Endothelial cell of umbilical vein (primary cell): ENCODE data around the gene FUCA2. TPM values are rescaled to one million over a fixed set of nuclear protein-coding genes. Genes with fewer than 3 reads are reported as not detected.

ENCODE experiments used
- BruUV-seq: library from RNA; stranded (reverse); fragments of 400-500 nt; replicated peaks from 2 replicates; lab custom pipeline; 2021; lab: Mats Ljungman, UMichigan
- CTCF ChIA-PET: fragments of 300-600, 350-600 bp; sonication (Branson Sonifier 250); formaldehyde crosslinking; loops from one replicate; lab custom pipeline; 2021; ENCODE audit warnings: antibody characterized with exemption, inconsistent platforms; lab: Charles Lee
- POLR2A ChIA-PET: fragments of 300-600, 350-600 bp; sonication (Branson Sonifier 250); formaldehyde crosslinking; loops from one replicate; lab custom pipeline; 2021; ENCODE audit warnings: antibody characterized with exemption, inconsistent platforms; lab: Charles Lee
- DNase-seq: peaks from one replicate; pipeline ENCODE4 v3.0.0-alpha.2; 2011; ENCODE audit warnings: low read depth, low spot score
- FAIRE-seq: peaks from 2 replicates; lab custom pipeline; 2011; peaks lifted over from hg19 to GRCh38; lab: Jason Lieb, UNC
- H2AFZ ChIP-seq: 2 replicates; pipeline ENCODE4 v1.6.0; 2012; ENCODE audit warnings: low read depth, low read length, control low read depth, inconsistent platforms
- H3K27ac ChIP-seq: 2 replicates; pipeline ENCODE4 v1.5.1; 2011; ENCODE audit warnings: low read depth, mild to moderate bottlenecking, control low read depth, low read length, moderate library complexity; ENCODE audit not compliant: insufficient read depth
- H3K27me3 ChIP-seq, 2 experiments: 2 replicates each; pipeline versions ENCODE4 v1.6.0 to v1.6.1; 2011; ENCODE audit warnings: low read length in 2 of 2, mixed read lengths in 1 of 2; ENCODE audit not compliant: control insufficient read depth in 2 of 2, insufficient read depth in 2 of 2
- H3K36me3 ChIP-seq, 2 experiments: 2 replicates in 1 of 2; 3 replicates in 1 of 2; pipeline ENCODE4 v1.5.1; 2011; ENCODE audit warnings: low read length in 2 of 2, mild to moderate bottlenecking in 1 of 2, moderate library complexity in 1 of 2; ENCODE audit not compliant: control insufficient read depth in 2 of 2, insufficient read depth in 2 of 2; ENCODE audit errors: extremely low read depth in 1 of 2
- H3K4me1 ChIP-seq: 3 replicates; pipeline ENCODE4 v1.5.1; 2011; ENCODE audit warnings: mild to moderate bottlenecking, low read length; ENCODE audit not compliant: control insufficient read depth, insufficient read depth; ENCODE audit errors: extremely low read depth
- H3K4me2 ChIP-seq: 2 replicates; pipeline ENCODE4 v1.6.1; 2011; ENCODE audit warnings: low read length, control low read depth, mixed read lengths; ENCODE audit not compliant: insufficient read depth
- H3K4me3 ChIP-seq, 3 experiments: fragments of 200-600 bp in 1 of 3; sonication (generic), shearing (Covaris generic) in 1 of 3; replicated peaks in 1 of 3; 2 replicates each; pipeline ENCODE4 v1.5.1; 2011 to 2016; ENCODE audit warnings: control low read depth in 3 of 3, low read length in 3 of 3, mild to moderate bottlenecking in 2 of 3, inconsistent platforms in 1 of 3, low read depth in 1 of 3, moderate library complexity in 1 of 3; ENCODE audit not compliant: insufficient read depth in 1 of 3
- H3K79me2 ChIP-seq: 2 replicates; pipeline ENCODE4 v1.6.0; 2012; ENCODE audit warnings: low read length, inconsistent platforms; ENCODE audit not compliant: control insufficient read depth, insufficient read depth
- H3K9ac ChIP-seq: replicated peaks from 2 replicates; pipeline ENCODE3; 2011; ENCODE audit warnings: low read length, control low read depth; ENCODE audit not compliant: insufficient read depth; ENCODE audit errors: extremely low read depth
- H3K9me1 ChIP-seq: replicated peaks from 3 replicates; pipeline ENCODE4 v1.6.0; 2011; ENCODE audit warnings: mild to moderate bottlenecking, low read length; ENCODE audit not compliant: control insufficient read depth, insufficient read depth; ENCODE audit errors: extremely low read depth
- H3K9me3 ChIP-seq: replicated peaks from 2 replicates; pipeline ENCODE4 v1.5.1; 2012; ENCODE audit warnings: low read length, inconsistent platforms; ENCODE audit not compliant: control insufficient read depth, insufficient read depth
- H4K20me1 ChIP-seq: replicated peaks from 2 replicates; pipeline ENCODE3; 2011; ENCODE audit warnings: mild to moderate bottlenecking, low read length; ENCODE audit not compliant: control insufficient read depth, insufficient read depth; ENCODE audit errors: extremely low read depth
- EZH2 ChIP-seq: IDR thresholded peaks from 2 replicates; pipeline ENCODE4 v1.6.1; 2012; ENCODE audit warnings: borderline replicate concordance, low read depth, mild to moderate bottlenecking, moderate library complexity, low read length, inconsistent platforms; ENCODE audit not compliant: severe bottlenecking
- FOS ChIP-seq: IDR thresholded peaks from 2 replicates; pipeline ENCODE4 v1.6.1; 2011; ENCODE audit warnings: mild to moderate bottlenecking, low read length, moderate library complexity, borderline replicate concordance; ENCODE audit not compliant: insufficient read depth
- GATA2 ChIP-seq: IDR thresholded peaks from 2 replicates; pipeline ENCODE4 v1.7.0; 2011; ENCODE audit warnings: low read depth, mild to moderate bottlenecking, moderate library complexity, mixed read lengths, low read length; ENCODE audit not compliant: insufficient read length, insufficient read depth
- JUN ChIP-seq: IDR thresholded peaks from 2 replicates; pipeline ENCODE4 v1.6.1; 2011; ENCODE audit warnings: borderline replicate concordance, low read depth; ENCODE audit not compliant: insufficient read length, insufficient read depth
- MYC ChIP-seq: IDR thresholded peaks from one replicate; pipeline ENCODE4 v1.6.1; 2011; ENCODE audit warnings: mild to moderate bottlenecking, low read depth, low read length
- POLR2A ChIP-seq: IDR thresholded peaks from 2 replicates; pipeline ENCODE4 v1.6.1; 2012; ENCODE audit warnings: low read depth, mild to moderate bottlenecking, control low read depth, low read length
- POLR2AphosphoS5 ChIP-seq: IDR thresholded peaks from 2 replicates; pipeline ENCODE4 v1.6.1; 2012; ENCODE audit warnings: low read depth, mild to moderate bottlenecking, control low read depth, low read length, moderate library complexity; ENCODE audit not compliant: insufficient read depth
- dilution Hi-C: fragments of 300-500 bp; cut with MboI; formaldehyde crosslinking; loops from one replicate; pipeline ENCODE4 v1.15.0; 2019; ENCODE audit warnings: low sequenced_read_pairs; ENCODE audit not compliant: extremely low pct_ligation_motif_present
- intact Hi-C: fragments of 100-400 bp; cut with micrococcal nuclease; formaldehyde crosslinking; loops from one replicate; pipeline ENCODE4 v1.10.0; 2022
- polyA plus RNA-seq, 4 experiments: library from polyadenylated mRNA; depleted of rRNA in 3 of 4; stranded (reverse) in 3 of 4; unstranded in 1 of 4; fragments of >200 nt; gene quantifications; 2 replicates each; pipeline versions ENCODE4 v1.2.1 to v1.2.3, GENCODE V29; 2011 to 2012; ENCODE audit warnings: missing spikeins in 1 of 4
- total RNA-seq: library from RNA; stranded (reverse); gene quantifications from 2 replicates; pipeline ENCODE4 v1.2.3, GENCODE V29; 2021
- TF ChIP-seq, protein P1 (sequence below): IDR thresholded peaks from 2 replicates; pipeline ENCODE4 v1.6.1; 2011; ENCODE audit not compliant: insufficient read depth, insufficient read length
- TF ChIP-seq, protein P2 (sequence below), 2 donors: IDR thresholded peaks; 1 replicate in 1 of 2; 2 replicates in 1 of 2; pipeline ENCODE4 v1.5.1; 2011; ENCODE audit warnings: low read length in 2 of 2, mild to moderate bottlenecking in 2 of 2, moderate library complexity in 2 of 2, control low read depth in 1 of 2, inconsistent platforms in 1 of 2, low read depth in 1 of 2; ENCODE audit not compliant: insufficient read depth in 1 of 2; ENCODE audit errors: extremely low read depth in 1 of 2

Gene FUCA2
- total and polyA plus RNA-seq, 2 donors (not counting 3 experiments of a cell fraction or from before 2014, with no cell fraction given): 29.7 to 80.9 TPM

DNA sequence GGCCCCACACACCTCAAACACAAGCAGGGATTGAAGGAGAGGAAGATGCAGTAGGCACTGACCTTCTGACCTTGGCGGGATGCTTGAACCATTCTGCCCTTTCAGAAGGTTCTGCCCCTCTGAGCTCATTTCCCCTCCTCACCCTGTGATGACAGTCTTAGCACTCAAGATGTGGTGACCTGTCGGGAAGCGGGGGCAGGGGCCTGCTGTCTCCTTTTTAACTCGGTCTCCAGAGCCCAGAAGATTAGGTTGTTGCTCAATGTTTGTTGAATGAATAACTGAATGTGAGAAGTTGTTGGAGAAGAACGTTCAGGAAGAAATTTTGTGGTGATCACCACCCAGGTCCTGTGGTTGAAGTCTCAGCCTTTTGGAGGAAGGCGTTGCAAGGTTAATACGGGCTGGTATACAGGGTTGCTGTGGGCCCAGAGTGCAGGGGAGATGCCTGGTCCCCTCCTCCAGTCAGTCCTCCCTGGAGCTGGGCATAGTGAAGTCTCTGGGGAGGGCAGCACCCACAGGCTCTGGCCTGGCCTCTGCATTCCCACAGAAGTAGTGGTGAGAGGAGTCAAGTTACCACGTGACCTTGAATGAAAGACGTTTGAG lies 49.7 kb upstream of the FUCA2 start:
- Histone ChIP-seq H3K4me2 (no peak overlapping the region), H3K27me3 (no peaks in the 10 kb centered on the region), H2AFZ (no peak overlapping the region), H4K20me1 (no peaks in the 10 kb centered on the region), H3K36me3 (no peaks in the 10 kb centered on the region), H3K79me2 (no peaks in the 10 kb centered on the region), H3K4me1 (no peaks in the 10 kb centered on the region), H3K4me3 (no peak overlapping the region), H3K27ac (no peak overlapping the region), H3K9me1 (no peaks in the 10 kb centered on the region), H3K9me3 (no peaks in the 10 kb centered on the region), H3K9ac (no peak overlapping the region)
- ChIA-PET CTCF (interaction anchor here (0.7 to 1.0 kb wide), 2 partner anchors 10 to 14 kb away, joined by 3 to 4 read pairs; no protein-coding TSS in a partner anchor), POLR2A (no interaction called here)
- dilution Hi-C loops: no loop called here
- intact Hi-C loops: no loop called here
- DNase-seq (no peak), FAIRE-seq (no peak)
- no TSS peak for BruUV-seq
- TF ChIP-seq, protein P1, sequence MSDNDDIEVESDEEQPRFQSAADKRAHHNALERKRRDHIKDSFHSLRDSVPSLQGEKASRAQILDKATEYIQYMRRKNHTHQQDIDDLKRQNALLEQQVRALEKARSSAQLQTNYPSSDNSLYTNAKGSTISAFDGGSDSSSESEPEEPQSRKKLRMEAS: no peak
- no peak for TF ChIP-seq EZH2
- TF ChIP-seq MYC: no peak
- no peak for TF ChIP-seq JUN
- TF ChIP-seq POLR2AphosphoS5: no peak
- no peak for TF ChIP-seq POLR2A
- no peak for TF ChIP-seq FOS
- TF ChIP-seq GATA2: no peak
- TF ChIP-seq, protein P2, sequence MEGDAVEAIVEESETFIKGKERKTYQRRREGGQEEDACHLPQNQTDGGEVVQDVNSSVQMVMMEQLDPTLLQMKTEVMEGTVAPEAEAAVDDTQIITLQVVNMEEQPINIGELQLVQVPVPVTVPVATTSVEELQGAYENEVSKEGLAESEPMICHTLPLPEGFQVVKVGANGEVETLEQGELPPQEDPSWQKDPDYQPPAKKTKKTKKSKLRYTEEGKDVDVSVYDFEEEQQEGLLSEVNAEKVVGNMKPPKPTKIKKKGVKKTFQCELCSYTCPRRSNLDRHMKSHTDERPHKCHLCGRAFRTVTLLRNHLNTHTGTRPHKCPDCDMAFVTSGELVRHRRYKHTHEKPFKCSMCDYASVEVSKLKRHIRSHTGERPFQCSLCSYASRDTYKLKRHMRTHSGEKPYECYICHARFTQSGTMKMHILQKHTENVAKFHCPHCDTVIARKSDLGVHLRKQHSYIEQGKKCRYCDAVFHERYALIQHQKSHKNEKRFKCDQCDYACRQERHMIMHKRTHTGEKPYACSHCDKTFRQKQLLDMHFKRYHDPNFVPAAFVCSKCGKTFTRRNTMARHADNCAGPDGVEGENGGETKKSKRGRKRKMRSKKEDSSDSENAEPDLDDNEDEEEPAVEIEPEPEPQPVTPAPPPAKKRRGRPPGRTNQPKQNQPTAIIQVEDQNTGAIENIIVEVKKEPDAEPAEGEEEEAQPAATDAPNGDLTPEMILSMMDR (IDR thresholded peaks at IDR 0.05; ENCODE audit: extremely low read depth in 1 of 2, insufficient read depth in 1 of 2, low read depth in 1 of 2, low read length in 2 of 2): no peak
